Measurements from ENCODE around the gene SMOC2.

Gene SMOC2

DNA sequence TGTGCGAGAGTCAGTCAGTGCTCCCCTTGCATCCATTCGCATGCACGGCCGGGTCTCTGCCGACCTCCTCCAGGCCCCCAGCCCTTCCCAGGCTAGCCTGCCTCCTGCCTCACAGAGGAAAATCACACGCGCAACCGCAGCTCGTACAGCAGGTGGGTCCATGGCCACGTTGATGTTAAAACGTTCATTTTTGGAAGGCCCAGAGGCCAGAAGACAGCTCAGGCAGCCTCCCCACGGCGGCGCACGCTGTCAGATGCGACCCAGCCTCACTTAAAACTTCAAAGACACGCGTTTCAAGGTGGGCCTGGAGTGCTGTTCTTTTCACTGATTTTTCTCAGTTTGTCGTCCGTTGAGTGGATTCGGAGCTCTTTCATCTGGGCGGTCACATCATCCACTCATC, 276.5 kb downstream of the SMOC2 start:
- no peak for DNase-seq
